Spleen (tissue), 7 donors: ENCODE measurements around the gene SCN8A.

Experiments
- CTCF ChIP-seq, 11 experiments: fragments of 200-600 bp in 7 of 11; fragments of 450-650 bp in 4 of 11; sonication (generic) in 4 of 11; IDR thresholded peaks in 8 of 11; conservative IDR thresholded peaks in 3 of 11; 1 replicate in 7 of 11; 2 replicates in 4 of 11; pipeline versions ENCODE4 v1.4.0 to v1.8.0; 2016 to 2021; ENCODE audit warnings: antibody characterized with exemption in 11 of 11, inconsistent platforms in 4 of 11, mild to moderate bottlenecking in 1 of 11
- POLR2A ChIP-seq, 3 donors: fragments of 450-650 bp; IDR thresholded peaks; one replicate each; pipeline ENCODE4 v1.5.1; 2017; ENCODE audit warnings: antibody characterized with exemption in 3 of 3, mild to moderate bottlenecking in 1 of 3
- donor health status: DM: no; HTN: no; CAD: no; lungs with moderate emphysema.
- donor health status: DM: no; HTN: no; CAD: no.
- donor health status: DM: no; HTN: no; CAD: no.

GRCh38 chr12:51717326-51717925, 126.4 kb downstream of the SCN8A start:
- TF ChIP-seq POLR2A (IDR thresholded peaks at IDR 0.05) (no peak), CTCF (IDR thresholded peaks at IDR 0.05 in 8 of 11, conservative IDR thresholded peaks at IDR 0.05 in 3 of 11) (no peak)
